Mesenchymal stem cell (in vitro differentiated cells and primary cell): ENCODE results near the gene USP50.
"Not testable (repeated sequence)": the region's sequence is repeated elsewhere in the genome, so short reads cannot be mapped to it uniquely, and the experiment has no call there.

Source experiments
- DNase-seq: peaks from one replicate; pipeline ENCODE4 v3.0.0-alpha.2; 2013
- H2AFZ ChIP-seq: one replicate; pipeline ENCODE4 v1.6.1; 2013; ENCODE audit warnings: low read depth, mild to moderate bottlenecking, control low read depth, inconsistent platforms, low read length, moderate library complexity
- H2AK5ac ChIP-seq: 2 replicates; pipeline ENCODE4 v1.6.1; 2013; ENCODE audit warnings: low read length, moderate library complexity, mild to moderate bottlenecking, inconsistent platforms; ENCODE audit not compliant: severe bottlenecking
- H2BK120ac ChIP-seq: one replicate; pipeline ENCODE4 v1.6.1; 2013; ENCODE audit warnings: low read depth, mild to moderate bottlenecking, inconsistent platforms, low read length, moderate library complexity
- H2BK12ac ChIP-seq, 2 experiments: one replicate each; pipeline ENCODE4 v1.6.1; 2013; ENCODE audit warnings: inconsistent platforms in 2 of 2, low read length in 2 of 2, mild to moderate bottlenecking in 2 of 2, moderate library complexity in 2 of 2, control low read depth in 1 of 2
- H2BK15ac ChIP-seq: one replicate; pipeline ENCODE4 v1.6.1; 2013; ENCODE audit warnings: mild to moderate bottlenecking, low read depth, inconsistent platforms; ENCODE audit not compliant: poor library complexity, severe bottlenecking
- H2BK5ac ChIP-seq: 2 replicates; pipeline ENCODE4 v1.6.1; 2013; ENCODE audit warnings: low read depth, mild to moderate bottlenecking, low read length, control low read depth, inconsistent platforms; ENCODE audit not compliant: poor library complexity, severe bottlenecking
- H3K14ac ChIP-seq, 2 experiments: one replicate each; pipeline ENCODE4 v1.6.1; 2013; ENCODE audit warnings: inconsistent platforms in 2 of 2, low read length in 2 of 2, control low read depth in 1 of 2, mild to moderate bottlenecking in 1 of 2, moderate library complexity in 1 of 2
- H3K18ac ChIP-seq, 2 experiments: one replicate each; pipeline ENCODE4 v1.6.1; 2013; ENCODE audit warnings: inconsistent platforms in 2 of 2, low read length in 2 of 2, control low read depth in 1 of 2, low read depth in 1 of 2, mild to moderate bottlenecking in 1 of 2
- H3K23ac ChIP-seq, 2 experiments: one replicate each; pipeline ENCODE4 v1.6.1; 2013; ENCODE audit warnings: inconsistent platforms in 2 of 2, low read length in 2 of 2, mild to moderate bottlenecking in 2 of 2, moderate library complexity in 2 of 2, control low read depth in 1 of 2
- H3K27ac ChIP-seq: 2 replicates; pipeline ENCODE4 v1.5.1; 2013; ENCODE audit warnings: mild to moderate bottlenecking, moderate library complexity, low read length, control low read depth, inconsistent platforms; ENCODE audit not compliant: poor library complexity, severe bottlenecking
- H3K27me3 ChIP-seq, 2 experiments: 2 replicates each; pipeline versions ENCODE4 v1.6.1 to v1.7.0; 2013; ENCODE audit warnings: low read length in 2 of 2, mild to moderate bottlenecking in 2 of 2, moderate library complexity in 2 of 2, control low read depth in 1 of 2, inconsistent platforms in 1 of 2; ENCODE audit not compliant: control insufficient read depth in 1 of 2, insufficient read depth in 1 of 2
- H3K36me3 ChIP-seq, 2 experiments: 2 replicates each; pipeline versions ENCODE4 v1.6.1 to v1.7.0; 2013; ENCODE audit warnings: low read length in 2 of 2, control low read depth in 1 of 2, inconsistent platforms in 1 of 2, low read depth in 1 of 2, mild to moderate bottlenecking in 1 of 2; ENCODE audit not compliant: insufficient read depth in 2 of 2, control insufficient read depth in 1 of 2
- H3K4ac ChIP-seq, 2 experiments: one replicate each; pipeline ENCODE4 v1.6.1; 2013; ENCODE audit warnings: inconsistent platforms in 2 of 2, low read length in 2 of 2, mild to moderate bottlenecking in 2 of 2, moderate library complexity in 2 of 2, control low read depth in 1 of 2, low read depth in 1 of 2
- H3K4me1 ChIP-seq: 2 replicates; pipeline ENCODE4 v1.6.1; 2013; ENCODE audit warnings: low read depth, low read length, control low read depth; ENCODE audit not compliant: control insufficient read depth, insufficient read depth
- H3K4me2 ChIP-seq: 2 replicates; pipeline ENCODE4 v1.6.1; 2013; ENCODE audit warnings: low read length, mild to moderate bottlenecking, inconsistent platforms; ENCODE audit not compliant: poor library complexity, severe bottlenecking
- H3K4me3 ChIP-seq, 2 experiments: 2 replicates each; pipeline versions ENCODE4 v1.5.1 to v1.7.0; 2013; ENCODE audit warnings: low read length in 2 of 2, mild to moderate bottlenecking in 2 of 2, control low read depth in 1 of 2, low read depth in 1 of 2; ENCODE audit not compliant: insufficient read depth in 1 of 2
- H3K79me1 ChIP-seq: replicated peaks from 2 replicates; pipeline ENCODE4 v1.6.1; 2013; ENCODE audit warnings: mild to moderate bottlenecking, control low read depth, low read length, inconsistent platforms; ENCODE audit not compliant: poor library complexity, severe bottlenecking
- H3K9ac ChIP-seq: 2 replicates; pipeline ENCODE4 v1.7.0; 2013; ENCODE audit warnings: mild to moderate bottlenecking, low read length, moderate library complexity
- H3K9me3 ChIP-seq: 2 replicates; pipeline ENCODE4 v1.7.0; 2013; ENCODE audit warnings: mild to moderate bottlenecking, low read length; ENCODE audit not compliant: control insufficient read depth
- H4K8ac ChIP-seq: one replicate; pipeline ENCODE4 v1.6.1; 2013; ENCODE audit warnings: inconsistent platforms, mild to moderate bottlenecking, low read length, moderate library complexity
- H4K91ac ChIP-seq: one replicate; pipeline ENCODE4 v1.6.1; 2013; ENCODE audit warnings: mild to moderate bottlenecking, low read length, inconsistent platforms
- WGBS: methylation state at CpG from one replicate; pipeline ENCODE4 v1.1.7; 2013; ENCODE audit warnings: mixed read lengths; 5-methylcytosine and 5-hydroxymethylcytosine counted together

The USP50 gene

GRCh38 chr15:50577492-50577891 is 31.0 kb upstream of the USP50 start:
- H3K27ac ChIP-seq, result no peak overlapping the region
- peaks cover 4% of the 10 kb centered on the region for H3K79me1 ChIP-seq
- H3K27me3 ChIP-seq, result no peaks in the 10 kb centered on the region
- no peak overlapping the region for H2BK120ac ChIP-seq
- H3K4ac ChIP-seq, result no peak overlapping the region
- H3K14ac ChIP-seq, result no peak overlapping the region
- H2AFZ ChIP-seq, result no peak overlapping the region
- H3K9ac ChIP-seq, result no peak overlapping the region
- DNase-seq, result no peak
- H4K8ac ChIP-seq, result no peak overlapping the region
- 93% methylated on average over 2 of the region's 2 CpGs for WGBS
- no peaks in the 10 kb centered on the region for H3K9me3 ChIP-seq
- H4K91ac ChIP-seq, result no peak overlapping the region
- H2BK5ac ChIP-seq, result no peak overlapping the region
- no peak overlapping the region for H3K23ac ChIP-seq
- no peak overlapping the region for H2BK15ac ChIP-seq
- no peak overlapping the region for H3K4me2 ChIP-seq
- no peak overlapping the region for H2BK12ac ChIP-seq
- no peak overlapping the region for H3K18ac ChIP-seq
- H3K36me3 ChIP-seq, result peaks cover 14 to 94% of the 10 kb centered on the region in 2 experiments
- no peak overlapping the region for H2AK5ac ChIP-seq
- no peak overlapping the region for H3K4me3 ChIP-seq
- H3K4me1 ChIP-seq, result no peaks in the 10 kb centered on the region

- no peak overlapping the region for H3K18ac ChIP-seq
- H3K4me1 ChIP-seq, result no peaks in the 10 kb centered on the region
- no peak overlapping the region for H3K4me3 ChIP-seq
- H3K79me1 ChIP-seq, result peaks cover 6% of the 10 kb centered on the region
- H2BK5ac ChIP-seq, result no peak overlapping the region
- no peak overlapping the region for H3K27ac ChIP-seq
- H3K36me3 ChIP-seq, result peaks cover 14 to 95% of the 10 kb centered on the region in 2 experiments
- no peaks in the 10 kb centered on the region for H3K9me3 ChIP-seq
- WGBS, result no CpG with 5 or more reads among the region's 1 CpG
- no peak overlapping the region for H3K4ac ChIP-seq
- H3K4me2 ChIP-seq, result no peak overlapping the region
- H3K23ac ChIP-seq, result no peak overlapping the region
- no peak overlapping the region for H2AFZ ChIP-seq
- H3K27me3 ChIP-seq, result no peaks in the 10 kb centered on the region
- H3K14ac ChIP-seq, result no peak overlapping the region
- no peak overlapping the region for H4K8ac ChIP-seq
- H3K9ac ChIP-seq, result no peak overlapping the region
- H2BK15ac ChIP-seq, result no peak overlapping the region
- no peak overlapping the region for H2AK5ac ChIP-seq
- H4K91ac ChIP-seq, result no peak overlapping the region
- H2BK12ac ChIP-seq, result no peak overlapping the region
- no peak overlapping the region for H2BK120ac ChIP-seq
- DNase-seq, result no peak
Measured at GRCh38 chr15:50576166-50576565, 29.7 kb upstream of the USP50 start.

- not testable (repeated sequence) for H2AFZ ChIP-seq, H3K4ac ChIP-seq, H3K14ac ChIP-seq, H3K9me3 ChIP-seq, H3K27ac ChIP-seq, H2BK12ac ChIP-seq, H3K27me3 ChIP-seq, H3K18ac ChIP-seq, H2BK5ac ChIP-seq, H3K79me1 ChIP-seq, H3K4me3 ChIP-seq, DNase-seq, H2AK5ac ChIP-seq, H2BK120ac ChIP-seq, H3K4me2 ChIP-seq, H2BK15ac ChIP-seq, H4K91ac ChIP-seq, H3K23ac ChIP-seq, H3K4me1 ChIP-seq, H4K8ac ChIP-seq, H3K9ac ChIP-seq
- H3K36me3 ChIP-seq, result peaks cover 13 to 94% of the 10 kb centered on the region in 2 experiments
- 95% methylated on average over 4 of the region's 5 CpGs for WGBS
Measured at GRCh38 chr15:50573842-50574241, 27.4 kb upstream of the USP50 start.

- no peak overlapping the region for H2AFZ ChIP-seq
- peaks cover 8 to 78% of the 10 kb centered on the region in 2 experiments for H3K36me3 ChIP-seq
- no peak overlapping the region for H4K91ac ChIP-seq
- H3K14ac ChIP-seq, result no peak overlapping the region
- H4K8ac ChIP-seq, result no peak overlapping the region
- no peak for DNase-seq
- no peak overlapping the region for H3K4me2 ChIP-seq
- H3K4me3 ChIP-seq, result no peak overlapping the region
- H2BK5ac ChIP-seq, result no peak overlapping the region
- H3K4me1 ChIP-seq, result no peaks in the 10 kb centered on the region
- H3K9ac ChIP-seq, result no peak overlapping the region
- H3K18ac ChIP-seq, result no peak overlapping the region
- no peak overlapping the region for H2BK15ac ChIP-seq
- 93% methylated on average over 4 of the region's 4 CpGs for WGBS
- no peak overlapping the region for H3K23ac ChIP-seq
- H2AK5ac ChIP-seq, result no peak overlapping the region
- no peak overlapping the region for H2BK120ac ChIP-seq
- no peaks in the 10 kb centered on the region for H3K9me3 ChIP-seq
- no peaks in the 10 kb centered on the region for H3K27me3 ChIP-seq
- H3K27ac ChIP-seq, result no peak overlapping the region
- peaks cover 10% of the 10 kb centered on the region for H3K79me1 ChIP-seq
- no peak overlapping the region for H2BK12ac ChIP-seq
- H3K4ac ChIP-seq, result no peak overlapping the region
Measured at GRCh38 chr15:50563756-50564155, 17.3 kb upstream of the USP50 start.
